ENCODE measurements around the gene OR8J3. TPM values are rescaled to one million over a fixed set of nuclear protein-coding genes. Genes with fewer than 3 reads are reported as not detected.

The OR8J3 gene
- total RNA-seq, 4 donors from 2014 or later: not detected

GRCh38 chr11:56122073-56122472, 17.9 kb downstream of the OR8J3 start, which contains the start of gene OR8H3:
TSS of gene OR8H3 (plus strand) at chr11:56122373. CDS start at chr11:56122373, 0 bp downstream.
- intact Hi-C loops (cut with DNase I): no loop called here
- no peak for DNase-seq (ENCODE audit: extremely low spot score)
- no peaks in the 10 kb centered on the region for H3K27me3 ChIP-seq
- H3K36me3 ChIP-seq: no peaks in the 10 kb centered on the region
- 52% methylated on average over 6 of the region's 6 CpGs for WGBS
- H3K4me1 ChIP-seq: no peaks in the 10 kb centered on the region
- peaks cover 0 to 4% (median 0%) of the 10 kb centered on the region in 4 donors for H3K9me3 ChIP-seq
- no peak within 1 kb of the TSS for H3K27ac ChIP-seq (replicated peaks in 1 of 4)
- no peak within 1 kb of the TSS for H3K4me3 ChIP-seq
- TF ChIP-seq POLR2A (IDR thresholded peaks at IDR 0.05; ENCODE audit: low read depth) (no peak), EP300 (IDR thresholded peaks at IDR 0.05) (no peak), CTCF (IDR thresholded peaks at IDR 0.05) (no peak), POLR2AphosphoS5 (IDR thresholded peaks at IDR 0.05) (no peak)

- Histone ChIP-seq H3K36me3 (no peaks in the 10 kb centered on the region), H3K4me1 (no peaks in the 10 kb centered on the region), H3K9me3 (no peaks in the 10 kb centered on the region), H3K27me3 (no peaks in the 10 kb centered on the region), H3K27ac (replicated peaks in 1 of 4) (no peak within 1 kb of the TSS), H3K4me3 (no peak within 1 kb of the TSS)
- intact Hi-C loops (cut with DNase I): no loop called here
- DNase-seq (ENCODE audit: extremely low spot score): no peak
- no peak for TF ChIP-seq CTCF (IDR thresholded peaks at IDR 0.05)
- TF ChIP-seq POLR2A (IDR thresholded peaks at IDR 0.05; ENCODE audit: low read depth): no peak
- TF ChIP-seq EP300 (IDR thresholded peaks at IDR 0.05): no peak
- no peak for TF ChIP-seq POLR2AphosphoS5 (IDR thresholded peaks at IDR 0.05)
These were observed 36.7 kb downstream of the OR8J3 start, which contains the start of gene OR8H2 for GRCh38 chr11:56103210-56103737. TSS of gene OR8H2 (plus strand) at chr11:56103687. CDS start at chr11:56105043, 1,356 bp downstream.

GRCh38 chr11:56093008-56093407, 47.0 kb downstream of the OR8J3 start, which contains the start of gene OR8I2:
TSS of gene OR8I2 (plus strand) at chr11:56093308. CDS start at chr11:56093308, 0 bp downstream.
- H3K36me3 ChIP-seq: no peaks in the 10 kb centered on the region
- intact Hi-C loops (cut with DNase I): no loop called here
- TF ChIP-seq CTCF (IDR thresholded peaks at IDR 0.05) (no peak), POLR2A (IDR thresholded peaks at IDR 0.05; ENCODE audit: low read depth) (no peak), EP300 (IDR thresholded peaks at IDR 0.05) (no peak), POLR2AphosphoS5 (IDR thresholded peaks at IDR 0.05) (no peak)
- no peak within 1 kb of the TSS for H3K4me3 ChIP-seq
- WGBS: 68% methylated on average over 3 of the region's 3 CpGs
- H3K27me3 ChIP-seq: no peaks in the 10 kb centered on the region
- no peak for DNase-seq (ENCODE audit: extremely low spot score)
- no peaks in the 10 kb centered on the region for H3K4me1 ChIP-seq
- H3K9me3 ChIP-seq: no peaks in the 10 kb centered on the region
- no peak within 1 kb of the TSS for H3K27ac ChIP-seq (replicated peaks in 1 of 4)

GRCh38 chr11:56089697-56090096, 50.3 kb downstream of the OR8J3 start:
- Histone ChIP-seq H3K4me1 (no peaks in the 10 kb centered on the region), H3K27me3 (no peaks in the 10 kb centered on the region), H3K9me3 (no peaks in the 10 kb centered on the region), H3K4me3 (no peak overlapping the region), H3K27ac (replicated peaks in 1 of 4) (no peak overlapping the region), H3K36me3 (no peaks in the 10 kb centered on the region)
- TF ChIP-seq CTCF (IDR thresholded peaks at IDR 0.05) (no peak), POLR2AphosphoS5 (IDR thresholded peaks at IDR 0.05) (no peak), POLR2A (IDR thresholded peaks at IDR 0.05; ENCODE audit: low read depth) (no peak), EP300 (IDR thresholded peaks at IDR 0.05) (no peak)
- intact Hi-C loops (cut with DNase I): no loop called here
- WGBS: 79% methylated on average over 3 of the region's 3 CpGs
- DNase-seq (ENCODE audit: extremely low spot score): no peak

Small RNA genes lying within 50 kb of the gene (small RNA-seq; reads per million reads assigned to genes)
- 0 reads per million in 3 donors for gene OR8I4P

Other genes with a start within 250 kb of the OR8J3 start
- gene OR5W2, start 225.6 kb downstream of the OR8J3 start, total RNA-seq: not detected
- gene OR5I1, start 203.8 kb downstream of the OR8J3 start, total RNA-seq: not detected
- not detected for gene OR10AG1, start 170.3 kb downstream of the OR8J3 start, total RNA-seq
- gene OR5F1, start 145.6 kb downstream of the OR8J3 start, total RNA-seq: not detected
- gene OR5AS1, start 112.5 kb downstream of the OR8J3 start, total RNA-seq: not detected
- gene OR8I2, start 46.9 kb downstream of the OR8J3 start, total RNA-seq: not detected
- not detected for gene OR8H2, start 36.5 kb downstream of the OR8J3 start, total RNA-seq
- not detected for gene OR8H3, start 17.8 kb downstream of the OR8J3 start, total RNA-seq
- gene OR8K5, start 20.1 kb upstream of the OR8J3 start, total RNA-seq: not detected
- not detected for gene OR5J2, start 36.4 kb upstream of the OR8J3 start, total RNA-seq
- gene OR5T2, start 94.1 kb upstream of the OR8J3 start, total RNA-seq: not detected
- gene OR5T3, start 112.1 kb upstream of the OR8J3 start, total RNA-seq: not detected
- gene OR5T1, start 134.0 kb upstream of the OR8J3 start, total RNA-seq: not detected
- gene OR8H1, start 152.1 kb upstream of the OR8J3 start, total RNA-seq: not detected
- not detected for gene OR8K3, start 174.9 kb upstream of the OR8J3 start, total RNA-seq
- gene OR8K1, start 205.8 kb upstream of the OR8J3 start, total RNA-seq: not detected
- gene OR8J1, start 214.1 kb upstream of the OR8J3 start, total RNA-seq: not detected
- not detected for gene OR8U1, start 235.4 kb upstream of the OR8J3 start, total RNA-seq